Nephron progenitor cell (in vitro differentiated cells): ENCODE measurements around the gene PYHIN1.

Experiments used
- DNase-seq: peaks from one replicate; pipeline ENCODE4 v3.0.0; 2021
- H3K27ac Mint-ChIP-seq: 2 replicates; pipeline ENCODE4 v1.8.0; 2021; ENCODE audit warnings: mild to moderate bottlenecking, moderate library complexity, mixed read lengths
- H3K27me3 Mint-ChIP-seq: 2 replicates; pipeline ENCODE4 v1.8.0; 2021; ENCODE audit warnings: mild to moderate bottlenecking, low read depth, mixed read lengths; ENCODE audit not compliant: poor library complexity
- H3K36me3 Mint-ChIP-seq: 2 replicates; pipeline ENCODE4 v1.8.0; 2021; ENCODE audit warnings: low read depth, mixed read lengths
- H3K4me1 Mint-ChIP-seq: 2 replicates; pipeline ENCODE4 v1.8.0; 2021; ENCODE audit warnings: mixed read lengths
- H3K4me3 Mint-ChIP-seq: 2 replicates; pipeline ENCODE4 v1.8.0; 2021; ENCODE audit warnings: mild to moderate bottlenecking, moderate library complexity, mixed read lengths
- H3K9me3 Mint-ChIP-seq: 2 replicates; pipeline ENCODE4 v1.8.0; 2021; ENCODE audit warnings: mild to moderate bottlenecking, moderate library complexity, mixed read lengths
- CTCF ChIP-seq: fragments of 200-600 bp; sonication (generic); IDR thresholded peaks from 2 replicates; pipeline ENCODE4 v1.5.0; 2021; ENCODE audit warnings: antibody characterized with exemption

Gene PYHIN1

GRCh38 chr1:158962983-158963382 is 31.6 kb downstream of the PYHIN1 start:
- no peak for TF ChIP-seq CTCF
- Mint-ChIP-seq H3K4me1 (no peaks in the 10 kb centered on the region), H3K9me3 (peaks cover 19% of the 10 kb centered on the region), H3K36me3 (no peaks in the 10 kb centered on the region), H3K4me3 (no peak overlapping the region), H3K27ac (no peak overlapping the region), H3K27me3 (peaks cover 6% of the 10 kb centered on the region)
- DNase-seq: no peak

DNA sequence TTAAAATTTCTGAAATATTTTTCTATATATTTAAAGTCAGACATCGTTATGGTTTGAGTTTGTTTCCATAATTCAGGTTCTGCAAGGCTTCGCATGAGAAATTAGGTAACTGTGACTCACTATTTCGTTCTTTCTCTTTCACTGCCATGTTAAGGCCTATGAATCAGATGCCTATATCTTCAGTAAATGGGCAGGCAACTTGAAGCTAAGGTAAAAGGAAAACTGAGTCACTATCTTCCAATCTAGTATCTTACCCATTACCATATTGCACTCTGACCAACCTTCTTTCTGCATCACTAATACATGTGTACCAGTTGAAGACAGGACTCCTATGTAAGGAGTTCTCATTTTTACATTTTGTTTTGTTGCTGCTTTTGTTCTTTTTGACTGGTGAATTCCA is 37.8 kb downstream of the PYHIN1 start:
- no peaks in the 10 kb centered on the region for H3K36me3 Mint-ChIP-seq
- no peak overlapping the region for H3K4me3 Mint-ChIP-seq
- peaks cover 13% of the 10 kb centered on the region for H3K9me3 Mint-ChIP-seq

GRCh38 chr1:158969855-158970254 is 38.5 kb downstream of the PYHIN1 start:
- TF ChIP-seq CTCF: no peak
- Mint-ChIP-seq H3K4me3 (no peak overlapping the region), H3K36me3 (no peaks in the 10 kb centered on the region), H3K27me3 (peaks cover 5% of the 10 kb centered on the region), H3K27ac (no peak overlapping the region), H3K4me1 (no peaks in the 10 kb centered on the region), H3K9me3 (peaks cover 10% of the 10 kb centered on the region)
- DNase-seq: no peak

More for the DNA sequence above, 37.8 kb downstream of the PYHIN1 start:
- Mint-ChIP-seq H3K27me3 (peaks cover 9% of the 10 kb centered on the region), H3K4me1 (no peaks in the 10 kb centered on the region), H3K27ac (no peak overlapping the region)
- TF ChIP-seq CTCF: no peak
- DNase-seq: no peak

DNA sequence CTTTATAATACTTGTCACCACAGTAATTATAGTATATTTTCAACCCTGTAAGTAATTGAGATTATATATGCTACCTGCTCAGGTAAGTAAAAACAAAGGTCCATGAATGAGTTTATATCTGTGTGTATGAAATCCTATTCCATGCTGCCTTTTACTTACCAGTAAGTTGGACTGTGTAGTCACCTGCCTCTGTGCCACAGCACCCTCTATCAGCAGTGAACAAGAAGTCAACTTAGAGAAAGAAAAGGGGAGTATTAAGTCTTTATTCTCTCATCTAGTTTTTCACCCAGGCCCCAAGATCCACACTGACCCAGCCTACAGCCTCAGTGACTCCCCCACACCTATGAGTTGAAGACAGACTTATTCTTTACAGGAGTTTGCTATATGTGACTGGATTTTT is 41.5 kb downstream of the PYHIN1 start:
- H3K27me3 Mint-ChIP-seq: peaks cover 4% of the 10 kb centered on the region
- H3K9me3 Mint-ChIP-seq: no peaks in the 10 kb centered on the region
- DNase-seq: no peak
- H3K4me3 Mint-ChIP-seq: no peak overlapping the region
- TF ChIP-seq CTCF: no peak
- peaks cover 12% of the 10 kb centered on the region for H3K4me1 Mint-ChIP-seq
- no peak overlapping the region for H3K27ac Mint-ChIP-seq
- H3K36me3 Mint-ChIP-seq: no peaks in the 10 kb centered on the region

DNA sequence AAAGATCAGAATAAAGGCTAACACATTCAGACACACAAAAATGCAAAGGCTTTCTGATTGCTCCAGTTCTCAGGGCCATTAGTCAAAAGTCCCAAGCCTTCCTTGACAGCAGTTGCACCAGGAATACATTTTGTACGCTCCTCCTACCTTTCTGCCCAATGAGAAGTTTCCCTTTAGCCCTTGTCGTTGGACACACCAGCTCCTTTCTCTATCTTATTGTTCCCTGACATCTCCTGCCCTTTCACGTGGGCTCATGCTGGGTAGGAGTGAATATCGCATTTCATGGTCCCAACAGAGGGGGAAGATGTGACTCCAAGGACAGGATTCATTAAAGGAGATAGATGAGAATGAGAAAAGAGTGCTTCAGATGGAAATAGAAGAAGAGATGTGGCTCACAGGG is 44.9 kb downstream of the PYHIN1 start:
- peak overlapping the region; percentile 36 for H3K27ac Mint-ChIP-seq
- peaks cover 6% of the 10 kb centered on the region for H3K36me3 Mint-ChIP-seq
- peaks cover 10% of the 10 kb centered on the region for H3K27me3 Mint-ChIP-seq
- TF ChIP-seq CTCF: no peak
- no peak overlapping the region for H3K4me3 Mint-ChIP-seq
- no peak for DNase-seq
- peaks cover 12% of the 10 kb centered on the region for H3K4me1 Mint-ChIP-seq
- H3K9me3 Mint-ChIP-seq: peaks cover 13% of the 10 kb centered on the region

DNA sequence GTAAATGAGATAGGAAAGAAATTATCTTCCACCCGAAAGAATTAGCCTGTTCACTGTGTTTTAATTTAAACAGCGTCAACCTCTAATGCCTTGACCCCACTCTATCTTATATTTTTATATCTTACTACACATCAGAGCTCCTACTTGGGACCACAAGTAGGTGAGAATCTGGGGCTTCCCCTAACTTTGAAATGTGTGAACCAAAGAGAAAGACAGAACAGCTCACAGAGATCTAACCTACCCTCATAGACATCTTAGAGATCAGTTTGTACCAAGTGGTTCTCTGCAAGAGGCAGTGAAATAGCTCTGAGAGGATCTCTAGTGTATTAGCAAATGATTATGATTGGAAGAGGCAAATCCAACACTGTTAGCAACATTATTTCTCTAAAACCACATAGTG is 47.4 kb downstream of the PYHIN1 start:
- Mint-ChIP-seq H3K36me3 (peaks cover 19% of the 10 kb centered on the region), H3K27me3 (peaks cover 10% of the 10 kb centered on the region), H3K9me3 (peaks cover 33% of the 10 kb centered on the region), H3K4me3 (no peak overlapping the region), H3K4me1 (peaks cover 12% of the 10 kb centered on the region), H3K27ac (no peak overlapping the region)
- DNase-seq: no peak
- TF ChIP-seq CTCF: no peak
